NCI-H128 (cell line): Measurements from ENCODE around the gene GPRC5B.

ENCODE experiments used
- DNase-seq: peaks from one replicate; lab custom pipeline; 2025; ENCODE audit not compliant: unreplicated experiment; lab: John Stamatoyannopoulos, UW

Gene GPRC5B, protein sequence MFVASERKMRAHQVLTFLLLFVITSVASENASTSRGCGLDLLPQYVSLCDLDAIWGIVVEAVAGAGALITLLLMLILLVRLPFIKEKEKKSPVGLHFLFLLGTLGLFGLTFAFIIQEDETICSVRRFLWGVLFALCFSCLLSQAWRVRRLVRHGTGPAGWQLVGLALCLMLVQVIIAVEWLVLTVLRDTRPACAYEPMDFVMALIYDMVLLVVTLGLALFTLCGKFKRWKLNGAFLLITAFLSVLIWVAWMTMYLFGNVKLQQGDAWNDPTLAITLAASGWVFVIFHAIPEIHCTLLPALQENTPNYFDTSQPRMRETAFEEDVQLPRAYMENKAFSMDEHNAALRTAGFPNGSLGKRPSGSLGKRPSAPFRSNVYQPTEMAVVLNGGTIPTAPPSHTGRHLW

DNA sequence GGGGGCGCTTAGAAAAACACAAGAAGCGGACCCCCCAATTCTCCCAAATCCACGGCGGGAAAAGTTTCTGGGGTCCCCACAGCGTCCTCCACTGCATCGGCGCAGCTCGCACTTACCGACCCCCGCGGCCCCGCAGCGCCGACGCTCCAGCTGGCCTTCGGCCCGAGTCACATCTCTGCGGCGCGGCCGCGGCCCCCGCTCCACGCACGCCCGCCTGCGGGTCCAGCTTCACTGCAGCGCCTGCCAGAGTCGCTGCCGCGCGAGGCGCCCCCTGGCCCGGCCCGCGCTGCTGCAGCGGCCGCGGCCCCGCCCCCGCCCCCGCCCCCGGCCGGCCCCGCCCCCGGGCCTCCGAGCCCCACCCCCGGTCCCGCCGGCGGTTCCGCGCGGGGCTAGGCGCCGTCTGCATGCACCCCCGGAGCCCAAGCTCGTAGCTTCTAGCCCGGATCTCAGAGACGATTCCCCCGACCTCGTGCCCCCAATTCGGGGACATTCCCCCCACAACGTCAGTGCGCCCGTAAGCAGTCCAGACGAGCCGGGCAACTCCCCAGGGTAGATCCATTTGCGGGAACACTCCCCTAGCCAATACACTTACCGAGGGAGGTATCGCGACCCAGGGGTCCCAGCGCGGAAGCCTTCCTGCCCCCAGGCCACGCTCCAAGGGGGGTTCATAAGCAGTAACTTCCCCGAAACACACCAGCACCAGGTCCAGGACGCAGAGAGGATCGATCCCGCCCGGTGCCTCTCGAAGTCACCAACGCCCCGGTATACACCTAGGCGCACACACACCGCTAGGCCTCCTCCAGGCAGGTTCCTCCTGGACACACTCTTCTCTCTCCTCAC, at the start of gene GPRC5B:
Gene GPRC5B (minus strand): TSS at position 238 of the 840 bp plus-strand sequence. CDS start 12,003 bp downstream, outside the sequence.
- DNase-seq: no peak

DNA sequence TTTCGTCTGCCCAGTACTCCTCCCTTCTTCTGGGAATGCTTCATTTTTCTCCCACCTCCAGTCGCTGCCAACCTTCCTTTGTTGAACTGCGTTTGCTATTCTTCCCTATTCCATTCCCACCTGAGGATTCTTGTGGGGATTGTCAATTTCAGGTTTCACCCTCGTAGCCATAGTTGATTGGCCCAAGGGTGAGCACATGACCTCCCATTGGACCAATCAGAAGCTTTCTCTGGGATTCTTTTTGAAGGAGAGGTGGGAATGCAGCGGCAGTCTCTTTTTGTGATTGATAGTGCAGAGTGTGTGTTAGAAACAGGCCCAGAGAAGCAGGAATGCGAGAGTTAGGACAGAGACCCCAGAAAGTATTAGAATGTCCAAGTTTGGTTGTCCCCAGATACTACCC, 49.1 kb upstream of the GPRC5B start:
- DNase-seq: no peak

DNA sequence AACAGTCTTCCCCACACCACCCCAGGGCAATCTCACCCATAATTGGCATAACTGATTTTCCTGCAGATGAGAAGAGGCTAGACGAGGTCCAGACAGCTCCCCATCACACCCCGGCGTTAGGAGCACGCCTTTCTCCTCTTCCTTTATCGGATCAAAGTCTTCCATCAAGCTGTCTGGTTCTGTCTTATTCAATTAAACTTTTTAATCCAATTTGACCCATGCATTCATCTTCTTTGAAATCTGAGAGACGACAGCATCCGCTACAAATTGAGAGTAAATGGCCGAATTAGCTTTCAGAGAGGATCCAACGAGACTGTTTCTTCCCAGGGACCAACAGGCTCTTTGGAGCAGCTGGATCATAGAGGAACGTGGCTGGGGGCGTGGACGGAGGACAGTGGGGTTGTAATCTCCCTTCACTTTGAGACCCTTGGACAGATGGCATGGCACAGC, 44.4 kb upstream of the GPRC5B start:
- no peak for DNase-seq

DNA sequence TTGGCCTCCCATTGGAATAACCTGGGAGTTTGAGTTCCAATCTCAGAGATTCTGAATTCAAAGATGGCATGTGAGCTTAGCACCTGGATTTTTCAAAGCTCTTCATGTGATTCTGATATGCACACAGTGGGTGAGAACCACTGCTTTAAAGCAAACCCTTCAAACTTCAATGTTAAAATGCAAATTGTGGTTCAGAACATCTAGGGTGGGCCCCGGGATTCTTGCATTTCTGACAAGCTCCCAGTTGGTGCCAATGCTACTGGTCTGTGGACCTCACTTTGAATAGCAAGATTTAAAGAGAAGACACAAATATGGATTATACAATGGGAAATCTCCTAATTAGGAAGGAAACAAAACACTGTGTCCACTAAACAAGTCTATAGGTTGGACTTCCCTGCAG, 43.8 kb upstream of the GPRC5B start:
- DNase-seq: no peak

DNA sequence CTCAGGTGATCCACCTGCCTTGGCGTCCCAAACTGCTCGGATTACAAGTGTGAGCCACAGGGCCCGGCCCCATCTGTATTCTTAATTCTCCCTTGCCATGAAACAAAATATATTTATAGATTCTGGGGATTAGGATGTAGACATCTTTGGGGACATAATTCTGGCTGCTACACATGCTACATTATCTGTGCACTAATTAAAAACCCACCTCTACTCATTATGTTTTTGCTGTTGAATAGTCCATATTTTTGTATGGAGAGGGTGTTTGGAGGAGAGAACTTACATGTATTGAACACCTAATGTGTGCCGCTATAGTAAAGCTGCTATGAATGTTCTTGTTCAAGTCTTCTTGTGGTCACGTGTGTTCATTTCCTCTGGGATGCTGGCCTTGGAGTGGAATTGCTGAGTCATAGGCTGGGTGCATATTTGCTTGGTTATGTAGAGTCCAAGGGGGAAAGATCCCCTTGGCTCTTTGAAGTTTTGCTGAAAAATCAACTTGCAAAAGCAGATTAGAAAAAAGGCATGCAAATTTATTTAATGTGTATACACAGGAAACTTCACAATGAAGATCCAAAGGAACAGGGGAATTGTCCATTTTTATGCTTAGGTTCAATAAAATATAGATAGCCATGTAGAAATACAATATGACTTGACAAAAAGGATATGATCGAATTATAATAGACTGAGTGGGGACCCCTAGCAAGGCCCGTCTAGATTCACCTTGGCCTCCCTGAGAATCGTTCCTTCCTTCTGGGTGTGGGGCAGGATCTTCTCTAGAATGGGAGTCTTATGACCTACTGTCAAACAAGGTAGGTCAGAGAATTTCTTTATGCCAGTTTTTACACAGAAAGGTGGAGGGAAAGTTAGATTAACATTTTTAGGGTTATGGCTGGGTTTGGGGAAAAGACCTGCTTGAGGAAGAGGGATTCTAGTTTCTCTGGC, 42.1 kb upstream of the GPRC5B start:
- DNase-seq: no peak

DNA sequence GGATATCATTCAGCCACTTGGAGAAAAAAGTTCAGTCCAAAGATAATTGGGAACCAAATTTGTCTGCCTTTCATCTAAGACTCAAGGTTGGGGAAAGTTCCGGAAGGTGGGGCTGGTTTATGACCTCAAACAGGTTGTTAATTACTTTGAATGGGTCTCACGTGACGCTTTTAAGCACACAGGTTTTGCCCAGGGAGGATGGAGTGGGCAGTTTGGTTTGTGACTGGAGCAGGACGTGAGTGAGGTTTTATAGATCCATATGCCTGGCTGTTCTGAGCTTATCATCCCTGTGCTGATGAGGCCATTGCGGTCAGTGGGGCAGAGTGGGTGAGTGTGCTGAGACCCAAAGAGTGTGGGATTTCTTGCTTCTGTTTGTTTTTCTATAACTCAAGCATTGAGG, 38.7 kb upstream of the GPRC5B start:
- no peak for DNase-seq

DNA sequence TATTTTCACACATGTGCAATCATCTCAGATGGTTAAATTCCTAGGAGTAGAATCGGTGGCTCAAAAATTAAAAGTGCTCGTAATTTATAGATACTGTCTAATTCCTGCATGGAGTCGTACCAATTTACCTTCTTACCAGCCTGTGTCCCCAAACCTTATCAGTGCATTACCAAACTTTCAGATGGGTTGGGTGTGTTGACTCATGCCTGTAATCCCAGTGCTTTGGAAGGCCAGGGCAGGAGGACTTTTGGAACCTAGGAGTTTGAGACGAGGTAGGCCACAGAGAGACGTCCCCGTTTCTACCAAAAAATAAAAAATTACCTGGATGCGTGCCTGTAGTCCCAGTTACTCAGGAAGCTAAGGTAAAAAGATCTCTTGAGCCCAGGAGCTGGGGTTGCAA, 34.5 kb upstream of the GPRC5B start:
- DNase-seq: no peak

DNA sequence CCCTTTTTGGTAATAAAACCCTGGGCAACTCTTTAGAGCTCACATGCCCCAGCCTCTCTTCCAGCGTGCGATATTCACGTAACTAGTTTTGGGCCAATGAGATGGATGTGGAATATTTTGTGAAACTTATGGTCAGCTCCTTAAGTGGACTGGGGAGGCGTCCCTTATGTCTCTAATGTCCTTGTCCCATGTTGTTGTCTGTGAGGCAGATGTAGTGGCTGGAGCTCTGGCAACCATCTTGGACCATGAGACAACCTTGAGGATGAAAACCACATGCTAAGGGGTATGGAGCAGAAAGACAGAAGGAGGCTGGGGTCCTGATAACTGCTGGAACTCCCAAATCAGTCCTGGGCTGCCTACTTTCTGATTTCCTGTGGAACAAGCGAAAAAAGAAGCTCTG, 31.4 kb upstream of the GPRC5B start:
- no peak for DNase-seq

DNA sequence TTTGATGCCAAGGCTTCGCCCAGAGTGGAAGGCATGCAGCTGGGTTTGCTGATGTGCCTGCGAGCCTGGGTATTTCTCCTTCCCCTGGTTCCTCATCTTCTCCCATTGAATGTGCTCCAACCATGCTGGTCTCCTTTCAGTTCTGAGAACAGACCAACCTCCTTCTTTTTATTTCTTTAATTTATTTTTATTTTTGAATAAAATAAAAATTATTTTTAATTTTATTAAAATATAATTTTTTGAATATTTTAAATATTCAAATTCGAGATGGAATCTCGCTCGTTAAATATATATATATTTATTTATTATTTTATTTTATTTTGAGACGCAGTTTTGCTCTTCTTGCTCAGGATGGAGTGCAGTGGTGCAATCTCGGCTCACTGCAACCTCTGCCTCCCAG, 30.2 kb upstream of the GPRC5B start:
- DNase-seq: no peak

DNA sequence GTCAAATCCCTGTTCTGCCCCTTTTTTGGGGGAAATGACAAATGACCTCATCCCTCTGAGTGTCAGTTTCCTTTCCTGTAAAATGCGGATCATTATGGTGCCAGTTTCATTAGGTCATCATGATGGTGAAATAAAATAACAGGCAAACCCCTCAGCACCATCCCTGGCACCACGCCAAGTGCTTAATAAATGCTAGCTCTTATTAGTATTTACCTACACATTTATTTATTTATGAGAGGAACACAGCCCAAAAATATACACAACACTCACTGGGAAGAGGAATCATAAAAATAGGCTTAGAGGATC, 28.6 kb upstream of the GPRC5B start:
- no peak for DNase-seq

DNA sequence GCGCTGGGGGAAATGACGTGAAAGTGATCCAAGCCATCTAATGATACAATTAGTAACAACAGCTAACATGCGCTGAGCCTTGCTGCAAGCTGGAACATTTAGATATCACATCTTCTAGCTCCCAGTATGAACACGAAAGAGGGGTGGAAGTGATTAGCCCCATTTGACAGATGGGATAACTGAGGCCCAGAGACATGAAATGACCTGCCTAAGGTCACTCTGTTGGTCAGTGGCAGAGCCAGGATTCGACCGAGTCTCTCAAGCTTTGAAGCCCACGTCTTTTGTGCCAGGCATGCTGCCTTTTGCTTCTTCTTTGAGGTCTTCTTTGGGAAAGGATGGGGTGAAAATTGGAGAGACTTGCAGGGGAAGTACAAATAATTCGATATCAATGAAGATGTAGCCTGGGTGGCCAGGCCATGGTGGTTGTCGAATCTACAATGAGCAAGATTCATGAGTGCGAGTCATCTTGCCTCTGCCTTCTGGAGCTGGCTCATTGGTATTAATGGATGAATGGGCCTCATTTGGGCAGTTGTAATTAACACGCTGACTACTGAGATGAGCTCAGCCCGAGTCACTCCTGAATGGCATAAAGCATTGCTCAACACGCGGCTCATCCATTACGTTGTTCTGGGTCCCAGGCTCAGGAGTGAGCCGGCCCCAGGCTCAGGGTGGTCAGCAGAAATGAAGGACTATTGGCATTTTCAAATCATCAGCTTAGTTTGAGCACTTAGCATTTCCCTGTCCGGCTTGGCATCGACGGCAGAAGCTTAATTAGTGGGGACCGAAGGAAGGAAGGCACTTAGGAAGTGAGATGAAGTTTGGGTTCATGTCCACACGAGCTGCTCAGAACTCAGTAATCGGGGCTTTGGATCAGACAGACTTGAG, 28.0 kb upstream of the GPRC5B start:
- no peak for DNase-seq

DNA sequence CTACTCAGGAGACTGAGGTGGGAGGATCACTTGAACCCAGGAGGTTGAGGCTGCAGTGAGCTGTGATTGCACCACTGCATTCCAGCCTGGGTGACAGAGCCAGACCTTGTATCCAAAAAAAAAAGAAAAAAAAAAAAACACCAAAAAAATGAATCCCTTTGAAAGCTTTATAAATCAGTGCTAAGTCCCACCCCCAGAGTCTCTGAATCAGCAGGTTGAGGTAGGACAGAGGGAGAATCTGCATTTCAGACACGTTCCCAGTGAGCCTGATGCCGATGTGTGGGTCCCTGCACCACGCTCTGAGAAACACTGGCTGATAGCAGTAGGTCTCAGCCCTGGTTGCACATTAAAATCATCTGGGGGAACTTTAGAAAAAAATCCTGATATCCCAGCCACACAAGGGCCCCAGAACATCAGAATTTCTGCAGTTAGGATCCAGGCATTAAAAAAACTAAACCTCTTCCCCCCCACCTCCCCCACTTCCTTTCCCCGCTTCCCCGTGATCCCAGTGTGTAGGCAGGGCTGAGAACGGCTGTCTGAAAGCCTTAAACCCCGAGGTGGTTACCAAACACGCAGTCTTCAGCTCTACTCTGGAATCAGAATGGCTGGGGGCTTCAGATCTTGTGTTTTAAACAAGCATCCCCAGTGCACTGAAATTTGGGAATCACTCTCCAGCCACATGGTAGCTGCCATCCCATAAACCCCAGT, 27.3 kb upstream of the GPRC5B start:
- no peak for DNase-seq

DNA sequence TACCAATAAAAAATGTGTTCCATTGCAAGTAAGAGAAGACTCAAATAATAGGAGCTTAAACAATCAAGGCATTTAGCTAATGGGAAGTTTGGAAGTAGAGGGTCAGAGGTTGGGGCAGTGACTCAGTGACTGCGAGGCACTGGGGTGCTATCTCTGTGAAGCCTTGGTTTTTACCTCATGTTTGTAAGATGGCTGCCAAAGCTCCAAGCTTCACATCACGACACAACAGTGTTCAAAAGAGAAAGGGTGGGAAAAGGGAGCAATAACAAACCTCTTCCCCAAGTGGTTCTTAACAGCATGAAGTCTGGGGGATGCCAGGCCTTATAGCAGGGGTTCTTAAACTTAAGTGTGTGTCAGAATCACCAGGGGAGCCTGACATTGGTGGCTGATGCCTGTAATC, 26.6 kb upstream of the GPRC5B start:
- no peak for DNase-seq

DNA sequence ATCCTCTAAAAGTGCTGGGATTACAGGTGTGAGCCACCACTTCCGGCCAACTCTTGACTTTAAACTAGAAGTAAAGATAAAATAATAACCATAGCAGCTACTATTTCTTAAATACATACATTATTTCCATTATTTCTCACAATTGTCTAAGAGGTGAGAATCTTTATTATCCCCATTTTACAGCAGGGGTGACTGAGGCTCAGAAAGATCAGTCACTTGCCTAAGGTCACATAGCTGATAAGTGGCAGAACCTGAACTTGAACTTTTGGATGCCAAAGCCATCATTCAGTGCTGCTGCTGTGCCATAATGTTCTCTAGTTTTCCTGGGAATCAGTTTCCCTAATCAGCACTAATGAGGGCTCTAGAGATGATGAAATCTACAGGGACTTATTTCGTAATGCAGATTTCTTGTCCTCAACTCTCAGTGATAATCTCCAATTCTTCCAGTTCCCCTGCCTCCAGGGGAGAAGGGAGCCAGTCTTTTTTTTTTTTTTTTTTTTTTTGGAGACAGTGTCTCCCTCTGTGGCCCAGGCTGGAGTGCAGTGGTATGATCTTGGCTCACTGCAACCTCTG, 25.2 kb upstream of the GPRC5B start:
- DNase-seq: no peak

DNA sequence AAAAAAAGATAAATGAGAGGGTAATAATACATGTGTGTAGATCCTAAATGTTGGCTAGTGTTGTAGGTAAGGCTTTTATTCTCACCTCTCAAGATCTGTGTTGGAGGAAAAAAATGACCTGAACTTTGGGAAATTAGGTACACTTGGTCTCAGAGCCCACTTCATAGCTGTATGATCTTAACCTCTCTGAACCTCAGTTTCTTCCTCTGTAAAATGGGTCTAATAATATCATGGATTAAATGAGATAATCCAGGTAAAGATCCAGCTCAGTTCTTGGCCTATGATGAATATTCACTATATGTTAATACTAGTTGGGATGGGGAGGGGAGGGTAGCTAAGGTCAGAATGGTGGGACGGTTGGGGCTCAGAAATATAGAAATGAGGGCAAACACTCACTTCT, 24.3 kb upstream of the GPRC5B start:
- DNase-seq: no peak

DNA sequence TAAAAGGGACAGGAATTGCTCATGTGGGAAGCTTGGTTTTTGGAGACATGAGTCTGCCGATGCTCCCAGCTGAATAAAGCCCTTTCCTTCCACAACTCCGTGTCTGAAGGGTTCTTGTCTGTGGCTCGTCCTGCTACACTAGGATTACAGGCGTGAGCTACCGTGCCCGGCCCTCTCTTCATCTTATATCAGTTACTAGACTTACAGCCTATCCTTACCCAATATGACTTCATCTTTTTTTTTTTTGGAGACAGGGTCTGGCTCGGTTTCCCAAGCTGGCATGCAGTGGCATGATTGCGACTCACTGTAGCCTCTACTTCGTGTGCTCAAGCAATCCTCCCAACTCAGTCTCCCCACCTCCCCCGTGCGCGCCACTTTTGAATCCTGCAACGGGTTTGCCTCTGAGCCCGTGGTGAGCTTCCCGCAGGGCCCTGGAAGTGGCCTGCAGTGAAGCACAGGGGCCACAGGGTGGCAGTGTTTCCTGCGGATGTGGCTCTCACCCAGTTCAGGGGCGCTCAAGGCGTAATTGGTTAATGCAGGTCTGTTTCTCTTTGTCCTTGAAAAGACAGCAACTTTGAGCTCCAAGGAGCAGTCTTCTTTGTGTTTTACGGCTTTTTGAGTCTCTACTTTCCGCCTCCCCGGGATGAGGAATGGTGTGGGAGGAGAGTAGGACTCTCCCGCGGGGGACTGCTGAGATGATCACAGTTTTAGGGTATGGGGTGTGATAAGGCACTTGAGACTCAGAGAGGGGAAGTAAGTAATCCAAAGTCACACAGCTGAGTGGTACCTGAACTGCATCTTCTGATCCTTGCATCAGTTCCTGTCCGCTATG, 22.7 kb upstream of the GPRC5B start:
- no peak for DNase-seq

DNA sequence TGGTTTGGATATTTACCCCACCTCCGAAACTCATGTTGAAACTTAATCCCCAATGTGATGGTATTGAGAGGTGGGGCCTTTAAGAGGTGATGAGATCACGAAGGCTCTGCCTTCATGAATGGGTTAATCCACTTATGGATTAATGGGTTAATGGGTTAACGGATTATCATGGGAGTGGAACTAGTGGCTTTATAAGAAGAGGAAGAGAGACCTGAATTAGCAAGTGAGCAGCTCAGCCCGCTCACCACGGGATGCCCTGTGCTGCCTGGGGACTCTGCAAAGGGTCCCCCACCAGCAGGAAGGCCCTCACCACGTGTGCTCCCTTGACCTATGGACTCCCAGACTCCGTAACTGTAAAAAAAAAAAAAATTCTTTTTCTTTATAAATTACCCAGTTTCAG, 16.5 kb upstream of the GPRC5B start:
- DNase-seq: no peak

DNA sequence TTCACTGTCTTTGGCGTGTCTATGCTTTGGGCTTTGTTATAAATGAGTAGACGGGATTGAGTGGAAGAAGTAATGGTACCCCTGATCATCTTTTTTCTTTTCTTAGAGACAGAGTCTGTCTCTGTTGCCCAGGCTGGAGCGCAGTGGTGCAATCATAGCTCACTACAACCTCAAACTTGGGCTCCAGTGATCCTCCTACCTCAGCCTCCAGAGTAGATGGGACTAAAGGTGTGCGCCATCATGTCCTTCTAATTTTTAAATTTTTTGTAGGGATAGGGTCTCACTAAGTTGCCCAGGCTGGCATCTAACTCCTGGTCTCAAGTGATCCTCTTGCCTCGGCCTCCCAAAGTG, 14.9 kb upstream of the GPRC5B start:
- no peak for DNase-seq
